Measurements from ENCODE around the gene CDCP2.
"Not testable (repeated sequence)": the region's sequence is repeated elsewhere in the genome, so short reads cannot be mapped to it uniquely, and the experiment has no call there.

CDCP2 gene

DNA sequence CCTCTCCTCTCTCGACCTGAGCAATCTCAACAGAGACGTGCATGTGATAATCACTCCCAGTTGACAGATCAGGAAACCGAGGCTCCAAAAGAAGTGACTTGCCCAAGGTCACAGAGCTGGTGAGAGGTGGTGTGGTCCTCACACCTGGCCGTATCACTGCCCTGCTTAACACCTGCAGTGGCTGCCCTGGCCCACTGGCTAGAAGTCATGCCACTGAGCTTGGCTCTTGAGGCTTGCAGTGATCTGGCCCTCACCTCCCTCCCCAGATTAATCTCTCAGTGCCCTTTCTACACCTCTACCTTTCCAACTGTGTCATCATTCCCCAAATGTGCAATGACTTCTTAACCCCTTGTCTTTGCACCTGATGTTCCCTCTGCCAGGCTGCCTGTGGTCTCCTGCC lies 38.8 kb downstream of the CDCP2 start:
- no peak for DNase-seq

- DNase-seq = no peak
These were observed 40.0 kb downstream of the CDCP2 start for GRCh38 chr1:54112705-54113368.

DNA sequence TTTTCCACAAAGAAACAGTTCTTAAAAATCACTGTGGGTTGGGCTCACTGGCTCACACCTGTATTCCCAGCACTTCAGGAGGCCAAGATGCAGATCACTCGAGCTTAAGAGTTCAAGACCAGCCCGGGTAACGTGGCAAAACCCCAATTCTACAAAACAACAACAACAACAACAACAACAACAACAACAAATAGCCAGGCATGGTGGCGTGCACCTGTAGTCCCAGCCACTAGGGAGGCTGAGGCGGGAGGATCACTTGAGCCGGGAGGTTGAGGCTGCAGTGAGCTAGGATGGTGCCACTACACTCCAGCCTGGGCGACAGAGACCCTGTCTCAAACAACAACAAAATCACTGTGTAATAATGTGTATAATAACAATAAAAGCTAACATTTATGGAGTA lies 40.8 kb downstream of the CDCP2 start:
- DNase-seq = no peak

DNA sequence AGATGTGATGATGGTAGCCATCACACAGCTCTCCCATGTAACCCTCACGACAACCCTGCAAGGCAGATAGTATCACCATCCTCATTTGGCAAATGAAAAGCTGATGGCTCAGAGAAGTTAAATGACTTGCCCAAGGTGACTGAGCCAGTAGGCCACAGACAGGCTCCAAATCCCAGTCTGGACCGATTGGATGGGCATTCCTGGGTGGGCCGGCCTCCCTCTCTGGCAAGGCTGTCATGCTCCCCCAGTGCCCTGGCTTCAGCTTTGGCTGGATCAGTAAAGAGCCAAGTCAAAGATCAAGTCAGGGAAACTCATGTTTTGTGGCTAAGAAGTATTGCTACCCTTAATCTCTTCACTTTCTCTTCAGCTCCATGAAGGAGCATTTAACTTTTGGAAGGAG lies 41.2 kb downstream of the CDCP2 start:
- no peak for DNase-seq

- no peak for DNase-seq
These were observed 41.8 kb downstream of the CDCP2 start for GRCh38 chr1:54110996-54111395.

- no peak for DNase-seq
These were observed 43.4 kb downstream of the CDCP2 start for GRCh38 chr1:54109129-54110090.

GRCh38 chr1:54108156-54108555 lies 44.6 kb downstream of the CDCP2 start:
- no peak for DNase-seq

DNA sequence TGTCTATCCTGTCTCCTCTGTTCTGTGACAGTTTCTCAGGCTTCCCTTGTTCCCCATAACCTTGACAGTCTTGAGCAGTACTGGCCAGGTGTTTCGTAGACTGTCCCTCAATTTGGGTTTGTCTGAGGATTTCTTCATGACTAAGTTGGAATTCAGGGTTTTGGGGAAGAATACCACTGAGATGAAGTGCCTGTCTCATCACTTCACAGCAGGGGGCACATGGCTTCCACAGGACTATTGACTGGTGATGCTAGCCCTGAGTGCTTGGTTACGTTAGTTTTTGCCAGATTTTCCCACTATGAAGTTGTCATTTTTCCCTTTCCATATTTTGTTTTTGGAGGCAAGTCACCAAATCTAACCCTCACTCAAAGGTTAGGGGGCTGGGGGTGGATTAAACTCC lies 45.7 kb downstream of the CDCP2 start:
- no peak for DNase-seq

- DNase-seq = no peak
These were observed 47.0 kb downstream of the CDCP2 start for GRCh38 chr1:54105736-54106269.

GRCh38 chr1:54105080-54105479 lies 47.7 kb downstream of the CDCP2 start:
- no peak for DNase-seq

GRCh38 chr1:54104613-54105012 lies 48.2 kb downstream of the CDCP2 start:
- DNase-seq = not testable (repeated sequence)

GRCh38 chr1:54103414-54103813 lies 49.4 kb downstream of the CDCP2 start:
- no peak for DNase-seq

GRCh38 chr1:54100500-54100899 lies 52.3 kb downstream of the CDCP2 start:
- DNase-seq = no peak

- peak; percentile 29 to 36 for DNase-seq
These were observed 53.7 kb downstream of the CDCP2 start for GRCh38 chr1:54099061-54099610.

- DNase-seq = peak; percentile 36 to 48
These were observed 55.9 kb downstream of the CDCP2 start for GRCh38 chr1:54096877-54097240.

- peak in 1 of 2 donors; percentile 14 for DNase-seq
These were observed 56.4 kb downstream of the CDCP2 start for GRCh38 chr1:54096227-54096876.

DNA sequence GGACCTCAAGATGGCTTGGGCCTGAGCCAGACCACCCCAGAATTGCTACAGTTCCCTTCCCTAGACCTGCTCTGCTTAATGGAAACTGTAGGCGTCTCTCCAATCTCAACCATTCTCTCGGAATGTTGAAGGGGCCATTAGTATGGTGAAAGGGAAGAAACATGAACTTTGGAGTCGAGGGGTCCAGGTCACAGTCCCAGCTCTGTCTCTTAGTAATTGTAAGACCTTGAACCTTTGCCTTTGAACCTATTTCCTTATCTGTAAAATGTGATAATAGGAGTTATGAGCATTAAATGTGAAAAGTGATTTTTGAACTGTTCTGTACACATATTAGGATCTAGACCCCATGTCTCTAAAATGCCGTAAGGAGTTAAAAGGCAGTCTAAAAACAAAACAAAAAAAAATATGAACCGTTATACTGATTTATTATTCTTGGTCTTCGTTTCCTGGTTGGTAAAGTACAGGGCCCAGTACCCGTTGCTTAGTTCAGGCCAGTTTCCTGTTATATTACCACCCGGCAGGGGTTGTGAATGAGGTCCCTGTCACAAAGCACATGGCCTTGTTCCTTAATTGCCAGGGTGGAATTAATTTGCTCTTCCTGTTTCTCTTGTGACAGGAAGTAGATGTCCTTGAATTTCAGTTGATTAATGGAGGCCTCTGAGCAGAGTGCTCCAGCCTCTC lies 57.1 kb downstream of the CDCP2 start:
- DNase-seq = peak; percentile 90 to 93

DNA sequence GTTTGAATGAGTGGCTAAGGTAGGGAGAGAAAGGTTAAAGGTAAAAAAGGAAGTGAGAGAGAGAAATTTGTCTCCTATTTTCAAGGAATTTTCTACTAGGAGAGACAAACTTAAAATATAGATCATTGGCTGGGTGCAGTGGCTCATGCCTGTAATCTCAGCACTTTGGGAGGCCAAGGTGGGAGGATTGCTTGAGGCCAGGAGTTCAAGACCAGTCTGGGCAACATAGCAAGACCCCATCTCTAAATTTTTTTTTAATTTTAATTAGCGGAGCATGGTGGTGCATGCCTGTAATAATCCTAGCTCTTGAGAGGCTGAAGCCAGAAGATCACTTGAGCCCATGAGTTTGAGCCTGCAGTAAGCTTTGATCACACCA lies 58.1 kb downstream of the CDCP2 start:
- not testable (repeated sequence) for DNase-seq

GRCh38 chr1:54094001-54094729 lies 58.6 kb downstream of the CDCP2 start:
- no peak for DNase-seq

- peak; percentile 10 to 58 for DNase-seq
These were observed 61.1 kb downstream of the CDCP2 start for GRCh38 chr1:54091666-54092065.

GRCh38 chr1:54088385-54088784 lies 64.4 kb downstream of the CDCP2 start:
- no peak for DNase-seq

GRCh38 chr1:54086754-54087153 lies 66.0 kb downstream of the CDCP2 start:
- DNase-seq = no peak

Measured in inflammatory macrophage (primary cell).